Fibroblast of skin of left quadriceps (primary cell): ENCODE measurements around the gene APBB2.
A peak's percentile ranks its signal among the peaks of the same experiment; 100 is the strongest.

Experiments
- DNase-seq, 2 experiments: peaks; one replicate each; pipeline ENCODE4 v3.0.0-alpha.2; 2013; ENCODE audit warnings: low read depth in 2 of 2

APBB2 gene

DNA sequence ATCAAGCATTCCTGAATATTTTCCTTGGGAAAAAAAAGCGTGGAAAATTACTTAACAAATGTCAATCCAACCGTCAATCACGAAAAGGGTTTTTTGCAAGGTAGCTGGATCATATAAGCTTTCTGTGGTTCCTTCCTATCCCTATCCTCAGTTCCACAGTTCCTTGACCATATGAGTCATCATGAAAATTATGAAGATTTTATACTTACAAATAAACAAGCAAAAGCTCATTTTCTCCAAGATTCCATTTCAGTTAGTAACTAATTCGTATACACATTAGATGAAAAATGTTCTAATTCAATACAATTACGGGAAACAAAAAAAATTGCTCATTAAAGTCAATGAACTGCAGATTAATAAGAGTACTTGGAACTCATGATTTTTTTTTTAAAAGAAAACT lies 235.8 kb downstream of the APBB2 start:
- DNase-seq = no peak

DNA sequence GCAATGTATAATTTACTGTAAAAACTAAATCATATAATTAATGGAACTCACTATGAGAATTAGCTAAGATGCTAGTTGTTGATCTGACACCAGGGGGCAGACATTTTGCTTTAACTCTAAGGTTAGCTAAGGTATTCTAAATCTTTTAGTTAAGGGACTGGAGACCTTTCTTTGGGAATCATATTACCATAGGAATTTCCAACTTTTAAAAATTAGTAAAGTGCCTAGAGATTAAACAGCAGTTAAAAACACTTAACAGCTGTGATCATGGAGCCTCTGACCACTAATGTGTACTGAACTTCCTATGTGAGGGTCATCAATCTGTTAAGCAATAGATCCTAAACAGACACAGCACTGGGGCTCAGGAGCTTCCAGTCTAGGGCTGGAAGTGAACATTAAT lies 238.0 kb downstream of the APBB2 start:
- DNase-seq = peak; percentile 46 to 61

DNA sequence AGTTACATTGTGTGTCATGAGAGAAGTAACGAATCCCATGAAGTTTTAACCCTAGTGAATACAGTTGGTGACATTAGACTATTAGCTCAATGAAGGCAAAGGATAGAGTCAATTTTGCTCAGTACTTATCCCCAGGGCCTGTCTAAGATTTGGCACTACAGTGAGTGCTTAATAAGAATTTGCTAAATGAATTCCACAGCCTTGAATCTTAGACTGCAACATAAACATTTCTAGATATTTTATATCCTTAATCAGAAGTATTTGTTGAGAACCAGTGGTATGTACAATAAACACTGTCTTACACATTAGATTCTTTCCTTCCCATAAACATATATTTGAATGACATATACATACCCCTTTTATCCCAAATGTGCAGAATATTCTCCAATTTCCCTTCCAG lies 241.6 kb downstream of the APBB2 start:
- no peak for DNase-seq

DNA sequence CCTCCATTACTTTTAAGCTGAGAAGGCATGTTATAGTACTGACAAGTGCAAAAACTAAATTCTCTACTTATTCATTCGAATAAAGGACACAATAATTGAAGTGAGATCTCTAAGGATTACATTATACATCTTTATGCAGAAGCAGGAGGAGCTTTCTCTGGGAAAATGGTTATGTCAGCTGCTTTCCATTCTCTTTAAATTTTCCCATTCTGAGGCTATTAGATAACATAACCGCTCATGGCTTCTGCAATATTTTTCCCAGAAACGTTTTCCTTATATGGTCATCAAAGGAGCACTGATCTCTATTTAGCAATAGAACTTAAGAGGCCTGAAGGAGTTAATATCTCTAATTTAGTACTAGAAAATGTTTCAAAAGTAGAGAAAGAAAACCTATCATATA lies 243.0 kb downstream of the APBB2 start:
- no peak for DNase-seq

DNA sequence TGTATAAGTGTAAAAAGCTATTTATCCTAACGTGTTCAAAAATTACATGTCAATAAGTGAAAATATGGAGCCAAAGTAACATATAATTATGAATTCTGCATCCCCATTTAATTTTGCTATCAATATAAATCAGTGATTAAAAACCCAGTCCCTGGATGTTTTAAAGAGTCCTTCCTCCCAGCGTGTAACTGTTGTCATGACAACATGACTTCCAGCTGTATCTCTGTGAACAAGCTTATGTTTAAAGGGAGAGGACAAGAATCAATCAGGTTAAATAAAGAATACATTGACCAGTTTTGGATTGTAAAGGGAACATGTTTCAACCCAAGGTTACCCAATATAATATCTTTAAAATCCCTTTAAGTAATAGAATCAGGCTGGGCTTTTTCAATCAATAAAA lies 244.8 kb downstream of the APBB2 start:
- no peak for DNase-seq

DNA sequence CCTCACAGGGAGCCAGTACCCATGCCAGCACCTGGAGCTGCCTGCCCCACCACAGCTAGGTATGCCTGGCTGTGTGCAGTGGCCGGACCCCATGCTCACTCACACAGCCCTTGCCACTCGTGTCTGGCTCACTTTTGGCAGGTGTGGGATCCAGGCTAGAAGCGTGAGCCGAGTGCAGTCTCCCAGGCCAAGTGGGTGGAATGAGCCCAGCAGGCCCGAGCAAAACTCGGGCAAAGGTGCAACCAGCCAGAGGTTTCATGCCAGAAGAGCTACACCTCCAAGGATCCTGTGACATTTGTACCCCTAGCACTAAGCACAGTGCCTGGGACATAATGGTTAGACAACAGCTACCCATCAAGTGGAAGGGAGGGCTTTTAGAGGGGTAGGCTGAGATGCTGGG lies 246.8 kb downstream of the APBB2 start:
- no peak for DNase-seq

DNA sequence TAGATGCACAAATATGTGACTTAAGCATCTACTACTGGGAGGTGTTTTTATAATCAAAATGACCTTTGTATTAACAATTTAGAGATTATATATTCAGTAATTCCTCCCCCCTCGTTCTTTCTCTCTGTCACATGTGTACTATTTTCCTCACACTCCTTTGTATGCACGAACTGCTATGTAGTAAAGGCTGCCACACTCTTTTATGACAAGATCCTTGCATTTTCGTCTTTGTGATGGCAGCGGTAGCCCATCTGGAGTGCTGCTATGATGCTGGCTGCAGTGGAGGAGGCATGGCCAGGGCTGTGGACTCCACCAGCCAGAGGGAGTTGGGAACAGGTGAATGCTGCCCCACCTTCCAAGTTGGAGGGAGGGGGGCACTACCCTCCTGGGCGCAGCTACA lies 248.3 kb downstream of the APBB2 start:
- no peak for DNase-seq

DNA sequence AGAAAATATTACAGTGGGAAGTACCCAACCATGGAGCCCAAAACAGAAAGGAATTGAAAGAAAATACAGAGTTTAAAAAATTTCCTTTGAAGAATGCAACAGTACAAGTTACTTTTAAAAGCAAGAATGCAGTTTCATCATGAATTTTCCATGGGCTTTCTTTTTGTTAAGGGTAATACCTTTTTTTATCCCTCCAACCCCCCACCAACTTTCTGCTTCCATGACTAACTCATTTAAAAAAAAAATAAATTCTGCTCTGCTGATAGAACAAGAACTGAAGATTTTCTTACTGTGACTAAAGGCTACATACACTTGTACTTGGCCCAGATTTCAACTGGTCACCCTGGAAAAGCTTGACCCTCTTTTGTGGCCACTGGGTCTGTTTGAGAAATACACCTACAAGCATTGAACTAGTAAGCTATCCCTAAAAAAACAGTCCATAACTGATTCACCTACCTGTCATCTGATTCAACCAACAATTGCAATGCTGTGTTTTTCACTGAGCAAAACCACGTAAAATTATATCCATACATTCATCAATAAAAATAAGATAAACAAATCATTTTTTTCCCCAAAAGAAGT lies 250.4 kb downstream of the APBB2 start:
- no peak for DNase-seq

DNA sequence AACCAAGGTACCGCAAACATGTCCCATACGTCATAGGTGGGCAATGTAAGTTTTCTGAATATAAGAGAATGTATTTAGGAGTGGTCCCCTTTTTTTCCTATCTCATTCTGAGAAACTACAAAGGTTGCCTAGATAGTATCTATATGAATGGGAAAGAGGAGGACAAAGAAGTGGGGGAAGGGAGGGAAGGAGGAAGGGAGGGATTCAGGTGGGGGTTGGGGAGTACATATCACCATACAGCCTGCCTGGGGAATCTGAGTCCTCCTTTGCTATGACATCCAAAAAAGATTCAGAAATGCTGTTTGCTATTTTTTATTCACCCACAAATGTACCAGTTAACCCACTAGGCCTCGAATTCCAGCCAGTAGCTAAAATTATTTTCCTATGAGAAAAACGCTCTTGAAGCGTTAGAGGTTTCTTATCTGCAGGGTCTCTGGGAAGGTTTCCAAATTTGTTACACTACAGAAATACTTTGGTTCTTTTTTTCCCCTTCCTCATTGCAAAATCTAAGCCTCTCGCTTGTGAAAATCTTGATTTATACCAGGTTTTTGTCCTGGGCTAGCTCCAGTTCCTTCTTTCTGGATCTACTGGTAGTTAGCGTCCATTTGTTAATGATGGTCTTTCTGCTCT lies 251.7 kb downstream of the APBB2 start:
- DNase-seq = no peak

DNA sequence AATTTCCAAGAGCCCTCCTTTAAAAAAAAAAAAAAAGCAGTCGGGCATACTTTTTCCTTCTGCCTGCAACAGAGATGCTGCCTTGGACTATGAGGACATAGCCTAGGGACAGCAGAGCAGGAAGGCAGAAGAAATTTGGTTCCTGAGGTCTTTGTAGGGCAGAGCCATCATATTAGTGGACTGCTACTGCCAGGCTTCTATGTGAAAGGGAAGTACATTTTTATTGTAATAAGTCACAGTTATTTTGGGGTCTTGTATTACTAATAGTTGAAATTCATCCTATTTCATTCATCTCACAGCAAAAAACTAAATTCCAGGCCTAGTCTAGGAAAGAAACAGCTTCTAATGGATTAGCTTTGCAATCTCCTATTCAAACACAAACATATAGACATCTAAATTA lies 253.4 kb downstream of the APBB2 start:
- no peak for DNase-seq

DNA sequence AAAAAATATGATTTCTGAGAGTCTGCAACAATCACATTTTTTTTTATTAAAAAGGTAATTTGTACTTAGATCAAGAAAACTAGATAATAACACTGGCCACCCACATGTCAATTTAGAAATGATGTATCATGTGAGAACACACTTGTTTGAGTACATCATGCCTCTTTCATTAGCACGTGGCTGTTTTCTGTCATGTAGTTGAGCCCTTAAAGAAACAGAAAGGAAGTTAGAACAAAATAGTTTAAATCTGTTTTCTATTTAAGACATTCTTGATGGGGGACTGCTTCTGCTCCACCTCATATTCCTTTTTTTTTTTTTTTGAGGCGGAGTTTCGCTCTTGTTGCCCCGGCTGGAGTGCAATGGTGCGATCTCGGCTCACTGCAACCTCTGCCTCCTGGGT lies 257.1 kb downstream of the APBB2 start:
- DNase-seq = peak in 1 of 2 experiments; percentile 44

DNA sequence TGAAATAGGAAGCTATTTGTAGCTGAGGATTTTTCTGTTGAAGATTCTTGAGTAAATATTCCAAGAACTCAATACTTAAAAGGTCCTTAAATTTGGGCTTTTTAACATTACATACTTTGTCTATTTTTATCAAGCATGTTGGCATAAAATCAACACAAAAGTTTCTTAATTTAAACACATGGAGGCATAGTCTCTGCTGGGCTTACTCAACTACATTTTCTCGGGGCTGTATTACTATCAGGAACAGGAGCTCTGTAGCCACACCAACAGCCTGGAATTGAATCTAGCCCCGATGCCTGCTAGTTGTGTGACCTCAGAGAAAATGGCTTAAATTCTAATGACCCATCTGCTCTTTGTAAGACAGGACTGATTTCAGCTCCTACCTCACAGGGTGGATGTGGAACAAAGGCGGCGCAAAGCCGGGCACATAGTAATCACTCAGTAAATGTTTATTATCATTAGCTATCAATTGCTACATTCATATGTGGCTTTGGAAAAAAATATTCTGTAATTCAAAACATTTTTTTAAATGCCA lies 257.6 kb downstream of the APBB2 start:
- no peak for DNase-seq

DNA sequence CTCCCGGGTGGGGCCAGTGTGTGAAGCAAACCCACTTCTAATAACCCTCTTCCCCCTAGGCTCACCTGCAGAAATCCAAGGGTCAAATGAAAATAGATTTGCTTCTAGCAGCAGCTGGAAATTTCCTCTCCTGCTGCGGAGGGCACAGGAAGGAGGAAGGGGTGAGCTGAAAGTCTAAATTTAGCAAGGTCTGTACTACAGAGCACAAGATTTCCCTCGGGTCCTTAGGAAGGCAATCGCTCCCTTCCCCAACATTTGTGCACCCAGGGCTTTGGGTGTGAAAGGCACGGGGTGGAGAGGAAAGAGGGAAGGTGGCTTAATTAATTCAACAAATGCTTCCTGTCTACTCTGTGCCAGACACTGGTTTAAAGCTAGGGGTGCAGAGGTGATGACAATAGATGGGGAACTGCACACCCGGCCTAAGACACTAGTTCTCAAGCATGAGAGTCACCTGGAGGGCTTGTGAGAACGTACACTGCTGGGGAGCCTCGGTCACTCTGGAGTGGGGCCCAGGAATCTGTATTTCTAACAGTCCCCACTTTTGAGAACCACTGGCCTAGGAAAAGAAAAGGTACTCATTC lies 260.2 kb downstream of the APBB2 start:
- DNase-seq = no peak

DNA sequence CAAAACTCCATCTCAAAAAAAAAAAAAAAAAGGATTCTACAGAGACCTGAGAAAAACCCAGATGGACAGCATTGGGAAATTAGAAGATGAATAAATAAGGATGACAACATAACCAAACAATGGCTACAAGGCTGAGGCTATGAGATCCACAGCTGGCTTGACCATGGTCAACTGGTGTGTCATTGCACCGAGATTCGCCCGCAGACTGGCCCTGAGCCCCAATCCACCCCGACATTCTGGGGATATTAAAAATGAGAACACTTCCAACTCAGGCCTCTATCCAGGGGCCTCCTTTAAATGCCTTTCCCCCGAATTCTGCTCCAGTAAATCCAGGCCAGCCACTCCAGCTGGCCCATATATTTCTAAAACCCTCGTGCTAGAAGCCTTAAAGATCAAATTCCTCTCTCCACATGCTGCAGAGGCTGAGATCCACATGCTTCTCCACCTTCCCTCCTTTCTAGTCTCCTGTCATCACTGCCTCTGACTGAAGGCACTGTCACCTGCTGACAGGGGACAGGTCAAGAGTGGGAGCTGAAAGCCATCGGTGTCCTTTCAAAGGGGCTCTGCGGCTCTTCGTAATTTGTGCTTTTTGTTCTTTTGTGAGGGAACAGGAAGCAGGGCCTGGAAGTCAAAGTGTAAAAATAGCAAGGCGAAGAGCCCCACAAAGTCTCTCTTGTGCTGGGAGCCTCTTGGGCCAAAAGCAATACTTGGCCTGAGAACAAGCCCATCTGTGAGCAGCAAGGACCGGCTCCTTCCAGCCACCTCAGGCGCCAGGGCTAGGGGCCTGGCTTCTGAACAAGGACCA lies 260.9 kb downstream of the APBB2 start:
- DNase-seq = no peak

DNA sequence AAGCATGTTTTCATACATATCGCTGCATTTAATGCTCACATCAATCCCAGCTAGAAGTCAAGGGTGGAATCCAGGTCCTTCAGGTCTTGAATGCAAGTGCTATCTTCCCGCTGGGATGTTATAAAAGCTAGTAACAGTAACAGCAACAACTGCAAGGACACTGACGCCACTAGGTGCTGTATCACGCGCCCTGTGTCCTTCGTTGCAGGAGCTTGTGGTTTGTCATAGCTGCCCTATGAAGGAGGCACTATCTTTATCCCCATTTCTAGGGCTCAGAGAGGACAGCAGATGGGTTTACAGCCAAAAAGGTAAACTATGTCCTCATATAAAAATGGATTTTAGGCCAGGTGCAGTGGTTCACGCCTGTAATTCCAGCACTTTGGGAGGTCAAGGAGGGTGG lies 261.7 kb downstream of the APBB2 start:
- DNase-seq = no peak

DNA sequence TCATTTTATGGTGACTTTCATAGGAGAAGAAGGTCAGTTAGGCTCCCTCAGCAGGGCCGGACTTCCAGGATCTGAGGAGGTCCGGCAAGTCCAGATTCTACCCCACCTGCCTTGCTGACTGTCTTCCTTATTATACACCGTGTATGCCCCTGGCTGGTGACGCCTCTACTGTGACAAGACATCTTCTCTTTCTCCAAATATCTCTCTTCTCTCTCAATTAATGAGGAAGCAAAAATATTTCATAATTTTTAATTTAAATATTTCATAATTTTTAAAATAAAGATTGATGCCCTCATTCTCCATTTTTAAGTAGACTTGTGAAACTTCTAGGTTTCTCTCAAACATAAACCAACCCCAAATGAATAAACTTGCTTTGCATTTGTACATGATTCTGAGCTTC lies 262.1 kb downstream of the APBB2 start:
- no peak for DNase-seq

DNA sequence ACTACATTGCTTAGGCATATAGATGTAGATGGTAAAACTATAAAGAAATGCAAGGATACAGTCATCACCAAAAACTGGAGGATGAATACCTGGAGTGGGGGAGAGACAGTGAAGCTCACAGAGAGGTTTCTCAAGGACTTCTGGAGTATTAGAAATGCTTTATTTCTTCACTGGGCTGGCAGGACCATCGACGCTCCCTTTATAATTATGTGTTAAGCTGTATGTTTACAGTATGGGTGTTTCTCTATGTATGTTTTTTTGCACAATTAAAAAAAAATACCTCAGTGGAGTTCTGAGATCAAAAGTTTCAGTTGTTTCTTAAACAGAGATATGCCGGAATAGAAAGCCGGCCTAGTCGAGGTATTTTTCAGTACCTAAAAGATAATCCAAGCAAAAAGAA lies 263.3 kb downstream of the APBB2 start:
- DNase-seq = no peak

DNA sequence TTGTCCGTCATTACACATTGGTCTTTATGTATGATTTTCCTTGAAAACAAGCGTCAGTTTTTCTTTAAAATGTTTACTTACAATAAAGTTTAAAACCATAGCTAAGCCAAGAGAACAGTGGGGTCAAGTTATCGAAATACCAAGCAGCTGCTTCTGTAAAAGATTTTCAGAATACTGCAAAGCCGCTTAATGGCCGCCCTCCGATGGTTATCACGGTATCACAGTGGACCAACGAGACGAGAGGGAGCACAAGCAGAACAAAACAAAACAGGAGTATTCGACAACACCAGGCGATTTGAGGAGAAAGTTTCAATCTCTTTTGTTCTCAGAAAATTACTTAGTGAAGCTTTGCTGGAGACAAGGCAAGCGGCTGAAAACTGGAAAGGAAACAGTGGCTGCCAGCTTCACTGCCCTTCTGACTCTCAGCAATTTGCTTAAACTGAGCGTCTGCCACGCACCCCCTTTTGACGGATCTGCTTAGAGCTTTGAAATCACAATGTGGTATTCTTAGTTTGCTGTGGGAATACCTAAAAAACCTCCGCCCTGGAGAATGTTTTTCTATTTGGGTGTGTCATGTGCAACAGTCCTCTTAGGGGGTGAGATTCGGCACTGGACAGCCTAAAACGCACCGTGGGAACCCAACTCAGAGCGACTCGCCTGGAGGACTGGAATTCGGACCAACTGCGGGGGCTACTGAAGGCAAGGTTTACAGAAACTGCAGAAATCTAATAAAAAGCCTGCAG lies 264.8 kb downstream of the APBB2 start:
- DNase-seq = no peak

DNA sequence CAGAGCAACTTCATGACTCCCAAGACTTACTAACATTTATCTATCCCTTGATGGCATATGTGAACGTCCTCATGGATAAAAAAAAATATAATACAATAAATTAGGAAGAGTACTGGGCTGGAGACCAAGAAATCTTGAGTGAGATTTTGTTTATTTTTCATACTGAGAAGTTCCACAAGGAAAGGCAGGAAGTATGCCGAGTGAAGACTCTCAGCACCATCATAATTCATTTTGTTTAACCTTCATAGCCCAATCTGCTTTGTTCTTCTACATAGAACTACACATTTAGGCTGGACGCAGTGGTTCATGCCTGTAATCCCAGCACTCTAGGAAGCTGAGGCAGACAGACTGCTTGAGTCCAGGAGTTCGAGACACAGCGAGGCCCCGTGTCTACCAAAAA lies 266.3 kb downstream of the APBB2 start:
- DNase-seq = no peak

DNA sequence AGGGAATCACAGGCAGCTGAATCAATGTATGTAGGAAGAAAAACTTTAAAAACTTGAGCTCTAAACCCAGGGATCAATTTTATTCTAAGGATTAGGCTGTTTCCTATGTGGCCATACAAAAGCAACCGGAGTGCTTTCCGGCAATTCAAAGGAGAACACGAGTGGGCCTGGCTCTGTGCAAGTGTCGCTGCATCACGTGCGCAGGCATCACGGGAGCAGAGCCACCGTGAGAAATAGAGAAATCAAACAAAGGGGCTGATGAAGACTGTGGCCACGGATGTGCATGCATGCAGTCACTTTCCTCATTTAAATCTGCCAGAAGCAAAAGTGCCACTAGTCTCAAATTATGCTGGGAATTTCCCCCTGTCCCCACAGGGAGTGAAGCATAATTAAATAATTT lies 267.7 kb downstream of the APBB2 start:
- DNase-seq = no peak

DNA sequence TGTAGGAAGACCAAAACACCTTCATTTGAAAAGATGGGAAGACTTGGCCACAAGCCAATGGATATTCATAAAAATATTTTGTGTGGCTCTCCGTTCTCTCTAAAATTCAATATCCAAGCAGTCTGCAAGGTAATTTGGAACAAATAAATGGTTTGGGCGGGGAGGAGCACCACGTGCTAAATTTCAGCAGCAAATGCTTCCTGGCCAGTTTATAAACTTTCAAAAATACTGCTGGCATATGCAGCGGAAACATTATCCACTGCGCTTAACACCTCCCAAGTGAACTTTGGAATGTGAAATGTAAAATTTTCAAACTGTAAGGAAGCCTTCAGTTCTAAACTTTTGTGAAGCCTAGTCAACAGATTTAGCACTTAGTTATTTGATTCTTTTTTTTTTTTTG lies 273.6 kb downstream of the APBB2 start:
- DNase-seq = no peak

DNA sequence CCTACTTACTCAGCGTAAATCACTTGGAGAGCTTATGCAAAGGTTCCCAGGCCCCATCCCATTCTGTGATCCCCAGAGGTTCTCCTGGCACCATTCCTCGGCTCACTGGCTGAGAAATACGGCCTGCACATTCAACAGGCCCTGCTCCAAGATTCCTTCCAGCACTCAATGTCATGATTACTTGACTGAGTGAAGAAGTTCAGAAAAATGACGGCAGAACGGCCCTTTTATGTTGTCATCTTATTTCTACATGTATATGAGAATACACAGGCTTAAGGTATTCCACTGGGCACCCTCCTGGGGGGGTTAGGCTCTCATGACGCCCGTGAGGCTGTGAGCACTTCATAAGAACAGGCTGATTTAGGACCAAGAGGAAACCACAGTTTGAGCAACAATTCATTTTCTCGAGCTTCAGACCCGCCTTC lies 274.0 kb downstream of the APBB2 start:
- DNase-seq = peak; percentile 29 to 37
